HG03521 (cell line): ENCODE data around the gene NDUFA12.

Source experiments
- ATAC-seq: cut with Tn5 transposase; IDR thresholded peaks from one replicate; pipeline ENCODE4 v1.9.1; 2021; ENCODE audit warnings: mild to moderate bottlenecking, moderate library complexity; ENCODE audit not compliant: unreplicated experiment

The NDUFA12 gene

DNA sequence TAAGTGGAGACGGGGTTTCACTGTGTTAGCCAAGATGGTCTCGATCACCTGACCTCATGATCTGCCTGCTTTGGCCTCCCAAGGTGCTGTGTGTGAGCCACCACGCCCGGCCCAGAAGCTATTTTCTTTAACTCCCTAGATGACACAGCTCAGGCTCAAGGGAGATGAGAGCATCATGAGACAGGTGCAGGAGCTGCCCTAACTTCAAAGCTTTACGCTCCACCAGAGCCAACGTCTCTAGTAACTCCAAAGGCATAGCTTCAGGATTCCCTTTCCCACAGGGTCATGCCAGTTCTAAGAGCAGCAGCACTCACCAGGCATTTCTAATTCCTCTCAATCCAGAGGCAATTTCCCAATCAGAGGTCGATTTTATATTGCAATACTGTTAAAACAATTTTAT lies 21.0 kb downstream of the NDUFA12 start:
- no peak for ATAC-seq

DNA sequence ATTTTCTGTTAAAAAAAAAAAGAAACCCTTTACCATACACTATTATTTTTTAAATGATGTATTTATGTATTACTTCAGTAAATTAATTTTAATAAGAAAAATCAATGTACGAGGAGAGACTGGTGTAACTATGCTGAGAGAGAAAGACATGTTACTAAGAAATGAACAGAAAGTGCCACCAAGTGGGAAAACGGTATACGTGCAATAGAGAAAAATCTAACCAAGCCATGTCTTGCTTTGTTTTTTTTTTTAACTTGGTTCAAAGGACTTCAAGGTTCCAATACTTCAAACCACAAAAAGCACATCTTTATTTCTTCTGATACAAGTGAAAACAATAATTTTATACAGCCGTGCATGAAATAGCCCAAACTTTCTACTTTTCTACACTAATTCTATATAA lies 22.9 kb downstream of the NDUFA12 start:
- no peak for ATAC-seq

DNA sequence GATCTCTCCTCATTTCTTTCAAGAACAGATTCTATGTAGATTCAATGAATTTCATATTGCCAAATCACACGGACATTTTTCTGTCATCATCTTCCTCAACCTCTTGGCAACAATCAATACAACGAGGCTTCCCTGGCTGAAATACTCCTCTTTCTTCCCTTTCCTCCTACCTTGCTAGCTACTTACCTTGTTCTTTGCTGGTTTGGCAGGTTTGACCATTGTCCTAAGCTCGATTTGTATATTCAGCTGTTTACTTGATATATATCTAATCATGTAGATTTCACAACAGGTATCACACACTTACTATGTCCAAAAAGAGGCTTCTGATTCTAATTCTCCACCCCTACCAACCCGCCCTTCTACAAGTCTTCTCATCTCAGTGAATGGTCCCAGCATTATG lies 23.6 kb downstream of the NDUFA12 start:
- ATAC-seq, result no peak

DNA sequence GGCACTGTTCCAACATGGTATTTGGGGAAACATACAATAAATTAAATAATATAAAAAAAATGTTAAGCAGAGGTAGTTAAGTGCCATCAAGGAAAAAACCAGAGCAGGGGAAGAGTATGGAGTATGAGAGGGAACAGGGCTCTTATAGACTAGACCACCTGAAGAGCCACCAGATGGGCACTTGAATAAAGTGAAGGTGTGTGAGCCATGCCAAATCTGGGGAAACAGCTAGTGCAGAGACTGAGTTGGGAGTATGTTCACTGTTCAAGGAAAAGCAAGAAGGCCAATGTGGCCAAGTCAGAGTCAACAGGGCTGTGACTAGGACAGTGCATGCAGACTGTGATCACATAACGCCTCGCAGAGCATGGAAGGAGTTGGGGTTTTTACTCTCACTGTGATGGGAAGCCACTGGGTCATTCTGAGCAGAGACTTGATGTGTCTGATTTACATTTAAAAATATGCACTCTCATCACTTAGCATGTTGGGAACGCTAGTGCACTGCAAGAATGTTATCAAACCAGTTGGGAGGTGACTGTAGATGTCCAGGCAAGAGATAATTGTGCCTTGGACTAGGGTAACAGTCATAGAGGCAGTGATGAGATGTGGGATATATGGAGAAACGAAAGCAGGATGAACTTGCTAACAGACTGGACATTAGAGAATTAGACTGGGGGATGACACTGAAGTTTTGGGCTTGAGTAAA lies 25.6 kb downstream of the NDUFA12 start:
- no peak for ATAC-seq

DNA sequence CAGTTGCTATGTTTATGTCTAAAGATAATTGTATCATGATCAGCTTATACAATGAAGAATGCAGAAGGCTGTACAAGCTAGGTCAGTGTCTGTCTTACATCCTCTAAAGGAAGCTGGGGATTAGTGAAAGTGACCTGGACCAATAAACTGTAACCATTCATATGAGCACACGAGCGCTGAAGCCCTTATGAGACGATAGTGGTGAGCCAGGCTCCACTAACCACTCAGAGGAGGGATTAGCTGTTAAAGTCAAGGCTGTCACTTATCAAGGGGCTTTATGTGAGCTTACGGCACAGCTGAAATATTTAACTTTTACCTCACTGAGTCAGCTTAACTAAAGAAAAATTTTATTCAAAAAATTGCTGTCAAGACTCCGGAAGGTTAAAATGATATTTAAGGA lies 30.3 kb downstream of the NDUFA12 start:
- ATAC-seq, result no peak

DNA sequence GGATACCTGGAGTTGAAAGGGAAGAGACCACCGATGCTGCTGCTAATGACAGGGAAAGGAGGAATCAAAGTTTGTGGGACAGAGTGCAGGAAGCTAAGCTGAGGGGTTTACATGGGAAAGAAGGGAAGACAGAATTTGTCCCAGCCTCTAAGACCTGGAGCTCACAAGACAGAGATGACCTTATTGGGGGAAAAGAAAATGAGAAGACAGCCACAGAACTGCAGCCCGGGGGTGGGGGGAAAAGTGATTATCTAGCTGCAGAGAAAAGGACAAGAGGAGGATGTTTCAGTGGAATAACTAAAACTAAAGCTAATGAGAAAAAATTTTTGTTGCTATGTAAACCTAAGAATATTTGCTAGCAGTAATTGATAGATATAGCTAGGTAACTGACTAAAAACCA lies 30.7 kb downstream of the NDUFA12 start:
- ATAC-seq, result no peak

DNA sequence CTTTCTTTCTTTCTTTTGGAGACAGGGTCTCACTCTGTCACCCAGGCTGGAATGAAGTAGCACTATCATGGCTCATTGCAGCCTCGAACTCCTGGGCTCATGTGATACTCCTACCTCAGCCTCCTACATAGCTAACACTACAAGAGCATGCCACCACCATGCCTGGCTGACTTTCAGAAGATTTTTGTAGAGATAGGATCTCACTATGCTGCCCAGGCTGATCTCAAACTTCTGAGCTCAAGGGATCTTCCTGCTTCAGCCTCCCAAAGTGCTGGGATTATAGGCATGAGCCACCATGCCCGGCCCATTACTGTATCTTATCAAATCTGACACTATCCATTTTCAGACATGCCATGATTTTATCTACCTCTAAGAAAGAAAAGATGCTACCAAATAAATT lies 31.6 kb downstream of the NDUFA12 start:
- ATAC-seq, result no peak

DNA sequence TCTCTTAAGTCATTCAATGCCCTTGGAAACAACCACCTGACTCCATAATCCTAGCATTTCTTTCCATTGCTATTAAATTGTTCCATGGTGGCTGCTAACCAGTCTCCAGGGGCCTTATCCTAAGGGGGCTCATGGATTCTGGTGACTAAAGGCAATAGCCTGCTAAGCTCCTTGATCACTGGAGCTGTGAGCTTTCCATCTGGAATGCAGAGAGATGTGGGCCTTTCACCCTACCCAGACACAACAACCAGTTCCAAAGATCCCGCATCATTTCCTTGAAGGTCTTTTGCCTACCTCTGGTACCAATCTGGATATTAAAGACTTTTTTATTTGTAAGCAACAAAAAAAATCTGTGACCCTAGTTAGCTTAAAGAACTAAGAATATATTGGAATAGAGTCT lies 32.9 kb downstream of the NDUFA12 start:
- ATAC-seq, result no peak

DNA sequence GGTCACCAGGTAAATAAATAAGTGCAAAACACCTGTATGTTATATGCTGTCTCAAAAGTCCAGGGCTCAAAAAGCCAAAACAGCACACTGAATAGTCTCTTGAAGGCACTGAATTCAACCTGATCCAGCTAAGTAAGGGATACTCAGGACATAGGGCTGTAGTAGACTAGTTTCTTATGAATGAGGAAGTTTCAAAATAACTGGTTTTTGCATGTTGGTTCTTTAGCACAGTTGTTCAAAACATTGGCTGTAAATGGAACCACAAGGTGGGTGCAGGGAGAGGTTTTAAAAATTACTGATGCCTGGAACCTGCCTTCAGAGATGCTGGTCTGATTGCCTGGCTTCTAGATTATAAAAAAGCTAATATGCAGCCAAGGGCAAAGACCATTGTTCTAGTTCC lies 34.1 kb downstream of the NDUFA12 start:
- ATAC-seq, result no peak

DNA sequence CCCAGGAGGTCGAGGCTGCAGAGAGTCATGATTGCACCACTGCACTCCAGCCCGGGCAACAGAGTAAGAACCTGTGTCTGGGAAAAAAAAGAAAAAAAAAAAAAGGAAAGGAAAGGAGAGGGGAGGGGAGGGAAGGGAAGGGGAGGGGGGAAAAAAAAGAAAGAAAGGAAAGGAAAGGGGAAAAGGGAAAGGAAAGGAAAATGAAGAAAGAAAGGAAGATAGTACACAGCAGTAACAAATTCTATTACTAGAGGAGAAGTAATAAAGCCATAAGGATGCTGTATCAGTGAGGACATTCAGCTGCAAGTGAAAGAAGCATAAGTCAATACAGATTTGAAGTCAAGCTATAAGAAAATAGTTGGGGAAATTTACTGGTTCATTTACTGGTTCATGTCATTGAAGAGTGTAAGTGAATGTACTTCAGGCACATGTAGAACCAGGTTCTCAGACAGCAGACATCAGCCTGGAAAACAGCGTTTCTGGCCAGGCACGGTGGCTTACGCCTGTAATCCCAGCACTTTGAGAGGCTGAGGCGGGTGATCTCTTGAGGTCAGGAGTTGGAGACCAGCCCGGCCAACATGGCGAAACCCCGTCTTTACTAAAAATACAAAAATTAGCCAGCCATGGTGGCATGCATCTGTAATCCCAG lies 37.4 kb downstream of the NDUFA12 start:
- ATAC-seq, result no peak

DNA sequence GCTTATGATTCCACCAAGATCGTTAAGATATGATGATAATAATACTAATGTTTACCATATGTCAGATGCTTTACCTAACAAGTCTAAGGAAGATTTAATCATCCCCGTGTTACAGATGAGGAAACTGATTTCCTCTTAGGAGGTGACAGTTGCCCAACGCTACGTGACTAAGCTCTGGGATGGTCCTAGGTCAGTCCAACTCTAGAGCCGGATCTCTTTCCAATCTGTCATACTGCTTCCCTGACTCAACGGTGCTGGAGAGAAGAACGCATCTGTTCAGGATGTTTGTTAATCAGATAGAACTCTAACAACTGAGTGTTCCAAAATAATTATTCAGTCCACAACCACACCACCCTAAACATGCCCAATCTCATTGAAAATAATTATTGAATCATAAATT lies 39.8 kb downstream of the NDUFA12 start:
- ATAC-seq, result no peak

DNA sequence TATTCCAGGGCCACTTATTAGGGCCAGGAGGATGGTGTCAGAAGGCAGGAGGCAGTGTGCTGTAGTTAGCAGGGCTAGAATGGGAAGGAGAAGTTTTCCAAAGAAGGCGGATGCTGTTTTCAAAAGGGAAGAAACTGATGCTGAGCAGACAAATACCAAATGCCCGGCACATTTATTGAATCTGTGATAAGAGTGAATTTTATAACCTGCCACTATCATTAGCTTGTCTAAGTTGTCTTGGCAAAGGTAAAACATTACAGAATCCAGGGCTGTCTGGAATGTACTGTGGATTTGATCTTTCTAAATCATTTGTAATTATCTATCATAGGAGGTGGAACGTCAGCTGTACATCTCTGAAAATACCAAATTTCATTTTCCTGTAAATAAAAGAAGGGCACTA lies 40.8 kb downstream of the NDUFA12 start:
- no peak for ATAC-seq

DNA sequence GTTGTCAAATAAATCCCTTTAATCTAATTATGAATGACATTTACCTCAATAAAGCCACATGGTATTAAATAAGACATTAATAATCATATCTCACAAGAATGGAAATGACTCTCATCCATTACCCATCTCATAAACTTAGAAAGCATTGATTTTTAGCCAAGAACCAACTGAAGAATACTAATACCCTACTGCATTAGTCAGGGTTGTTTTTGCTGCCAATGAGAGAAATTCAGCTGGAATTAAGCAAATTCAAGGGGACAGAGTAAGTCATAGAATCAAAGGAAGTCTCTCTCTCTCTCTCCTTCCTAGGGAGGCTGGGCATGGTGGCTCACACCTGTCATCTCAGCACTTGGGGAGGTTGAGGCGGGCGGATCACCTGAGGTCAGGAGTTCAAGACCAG lies 41.6 kb downstream of the NDUFA12 start:
- no peak for ATAC-seq

DNA sequence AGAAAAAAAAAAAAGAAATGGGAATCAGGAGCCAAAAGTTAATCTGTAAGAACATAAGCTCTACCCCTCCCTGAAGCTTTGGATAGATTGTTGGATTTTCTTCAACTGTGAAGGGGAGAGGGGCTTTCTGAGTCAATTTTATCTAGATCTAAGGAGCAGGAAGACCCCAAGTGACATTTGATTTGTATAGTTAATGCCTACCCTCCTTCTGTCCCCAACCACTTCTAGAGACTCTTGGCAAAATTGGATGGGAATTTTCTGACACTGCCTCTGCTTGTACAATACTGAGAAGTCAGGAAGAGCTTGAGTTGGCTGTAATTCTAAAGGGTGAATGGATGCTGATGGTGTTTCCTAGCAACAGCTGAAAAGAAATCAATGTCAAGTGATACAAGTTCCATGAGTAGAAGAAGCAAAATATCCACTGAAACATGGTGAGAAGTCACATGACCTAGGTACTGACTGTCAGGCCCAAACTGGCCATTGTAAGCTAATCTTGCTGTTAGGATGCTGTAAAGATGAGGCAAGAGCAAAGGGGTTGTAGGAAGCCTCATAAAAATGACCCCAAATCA lies 42.2 kb downstream of the NDUFA12 start:
- no peak for ATAC-seq

DNA sequence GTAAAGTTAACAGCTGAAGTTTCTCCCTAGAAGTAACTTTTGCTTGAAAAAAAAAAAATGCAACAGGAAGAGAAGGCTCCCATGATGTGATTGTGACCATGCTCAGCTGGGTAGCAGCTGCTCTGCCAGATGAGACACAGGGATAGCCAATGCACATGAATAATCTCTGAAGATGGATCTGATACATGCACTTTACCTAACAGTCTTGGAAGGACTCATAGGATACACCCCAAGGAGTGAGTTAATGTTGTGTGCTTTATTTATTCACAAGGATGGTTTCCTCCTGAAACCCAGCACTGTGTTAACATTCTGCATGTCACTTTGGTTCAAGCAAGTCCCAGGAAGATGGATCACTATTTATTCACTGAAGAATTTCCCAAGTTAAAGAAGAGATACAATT lies 46.5 kb downstream of the NDUFA12 start:
- ATAC-seq, result no peak

DNA sequence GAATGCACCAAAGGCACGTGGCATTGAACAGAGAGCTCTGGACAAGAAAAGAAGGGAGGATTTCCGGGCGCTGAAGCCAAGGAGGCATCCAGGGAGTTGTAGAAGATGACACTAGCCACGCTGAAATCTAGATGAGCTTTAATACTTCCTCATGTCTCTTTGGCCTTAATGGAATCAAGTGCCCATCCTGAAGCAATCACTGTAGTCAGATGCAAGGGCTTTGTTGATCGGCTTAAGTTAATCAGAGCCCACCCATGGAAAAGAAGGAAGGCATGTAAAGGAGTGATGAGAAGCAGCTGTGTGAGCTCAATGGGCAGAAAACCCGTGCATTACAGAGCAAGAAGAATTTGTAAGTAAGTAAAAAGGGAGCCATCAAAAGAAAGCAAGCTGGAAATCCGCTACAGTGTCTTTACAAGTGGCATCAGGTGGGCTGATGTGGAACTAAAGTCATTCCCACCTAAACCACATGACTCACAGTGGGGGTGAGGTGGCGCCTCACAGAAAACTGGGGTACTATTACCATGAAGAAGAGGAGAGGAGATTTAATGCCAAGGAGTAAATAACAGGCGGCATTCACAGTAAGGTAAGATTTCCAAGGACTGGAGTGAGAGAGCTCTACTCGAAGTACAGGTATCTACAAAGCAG lies 48.4 kb downstream of the NDUFA12 start:
- ATAC-seq, result no peak

DNA sequence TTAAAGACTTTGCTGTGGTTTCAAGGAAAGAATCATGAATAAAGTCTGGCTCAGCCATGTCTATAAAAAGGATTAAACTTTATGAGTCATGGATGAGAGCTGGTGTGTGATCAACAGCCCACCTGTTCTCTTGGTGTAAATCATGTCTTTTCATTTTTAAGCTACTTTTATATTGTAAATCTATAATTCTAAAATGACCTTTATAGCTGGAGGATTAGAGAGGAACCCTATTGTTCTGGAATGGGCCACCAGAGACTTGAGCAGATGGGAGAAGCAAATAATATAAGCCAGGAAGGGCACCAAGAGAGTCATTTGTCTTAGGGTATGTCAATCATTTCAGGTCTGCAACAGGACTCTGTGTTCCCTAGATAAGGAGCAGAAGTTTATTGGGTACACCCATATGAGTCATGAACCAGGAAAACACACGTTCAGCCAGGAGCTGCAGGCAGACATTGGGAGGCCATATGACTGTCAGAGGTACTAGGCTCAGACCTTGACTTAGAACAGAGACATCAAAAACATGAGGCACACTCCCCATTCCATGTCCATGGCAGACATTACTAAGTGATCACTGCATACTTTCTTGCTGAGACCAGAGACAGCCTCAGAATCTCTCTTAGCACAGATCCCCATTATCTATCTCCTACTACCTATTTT lies 49.3 kb downstream of the NDUFA12 start:
- ATAC-seq, result no peak

DNA sequence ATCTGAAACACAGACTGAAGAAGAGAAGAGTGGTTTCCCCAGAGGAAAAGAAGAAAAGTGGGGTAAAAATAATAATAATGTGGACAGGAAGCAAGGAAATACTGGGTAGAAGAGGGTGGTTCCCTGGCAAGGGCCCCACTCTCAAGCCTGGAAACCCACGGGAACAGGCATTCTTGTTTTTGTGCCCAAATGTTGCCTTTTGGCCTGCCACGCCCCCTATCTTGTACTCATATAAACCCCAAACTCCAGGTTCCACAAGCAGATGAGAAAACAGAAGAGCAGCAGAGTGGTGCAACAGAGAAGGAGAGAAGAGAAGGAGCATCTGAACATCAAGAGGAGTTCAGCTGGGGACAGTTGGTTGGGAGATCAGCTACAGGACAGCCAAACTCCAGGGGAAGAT lies 51.2 kb downstream of the NDUFA12 start:
- ATAC-seq, result no peak

DNA sequence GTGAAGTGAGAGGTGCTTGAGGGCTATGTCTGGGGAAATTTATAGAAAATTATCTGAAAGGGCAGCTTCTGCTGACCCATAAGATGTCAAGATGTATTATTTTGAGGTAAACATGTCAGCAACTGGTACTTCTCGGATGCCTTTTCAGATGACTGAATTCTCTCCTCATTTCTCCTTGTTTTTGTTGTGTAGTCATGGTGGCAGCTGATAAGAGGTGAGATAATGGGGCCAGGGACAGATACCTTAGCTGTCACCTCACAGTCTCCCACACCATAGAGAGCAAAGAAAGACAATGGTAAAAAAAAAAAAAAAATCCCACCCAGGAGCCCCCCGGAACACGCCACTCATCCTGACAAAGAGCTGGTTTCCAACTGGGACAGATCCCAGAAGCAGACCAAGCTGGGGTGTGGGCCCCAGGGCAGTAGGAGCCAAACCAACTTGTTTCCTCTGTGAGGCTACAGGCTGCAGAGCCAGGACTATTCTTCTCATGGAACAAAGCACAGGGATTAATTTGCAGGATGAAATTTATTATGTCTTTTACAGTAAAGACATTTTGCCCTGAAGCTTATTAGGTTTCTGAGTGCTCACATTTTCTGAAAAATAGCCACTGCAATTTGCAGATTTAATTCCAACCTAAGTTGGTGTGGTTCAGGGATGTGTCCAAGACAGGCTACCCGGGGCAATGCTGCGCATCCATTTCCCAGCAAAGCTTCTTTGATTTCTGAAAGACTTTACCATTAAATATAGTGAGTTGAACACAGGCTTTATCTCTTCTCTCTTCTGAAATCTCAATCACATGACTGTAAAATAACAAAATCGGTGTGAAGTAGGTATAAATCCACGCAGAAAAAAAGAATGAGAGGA lies 52.2 kb downstream of the NDUFA12 start:
- no peak for ATAC-seq

DNA sequence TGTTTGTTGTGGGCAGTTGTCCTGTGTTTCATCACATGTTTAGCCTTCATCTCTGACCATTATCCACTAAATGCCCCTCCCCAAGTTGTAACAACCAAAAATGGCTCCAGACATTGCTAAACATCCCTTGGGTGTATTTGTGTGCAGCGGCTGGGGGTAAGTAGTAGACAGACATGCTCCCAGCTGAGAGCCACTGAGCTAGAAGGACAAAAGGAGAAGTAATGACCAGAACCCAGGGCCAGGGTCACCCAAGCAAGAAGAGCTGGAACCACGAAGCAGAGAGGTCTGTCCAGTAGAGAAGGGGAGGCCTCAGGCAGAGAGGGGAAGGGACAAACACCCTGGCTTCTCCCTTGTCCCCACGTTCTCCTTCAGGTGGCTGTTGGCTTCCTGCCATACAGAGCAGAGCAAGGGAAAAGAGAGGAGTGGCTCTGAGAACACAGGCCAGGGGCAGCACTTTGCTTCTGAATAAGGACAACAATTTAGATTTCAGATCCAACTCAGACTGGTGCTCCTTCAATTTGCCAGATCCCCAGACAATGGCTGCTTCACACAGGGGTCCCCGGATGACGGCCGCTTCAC lies 55.2 kb downstream of the NDUFA12 start:
- no peak for ATAC-seq
